Neural cell (in vitro differentiated cells): Measurements from ENCODE around the gene CRMP1. TPM values are rescaled to one million over a fixed set of nuclear protein-coding genes. Genes with fewer than 3 reads are reported as not detected.

Experiments used
- H2AFZ ChIP-seq: fragments of 200-600, 300-800 bp; sonication (generic), shearing (Covaris generic); 2 replicates; pipeline ENCODE4 v1.6.0; 2014; ENCODE audit warnings: low read depth, mild to moderate bottlenecking, antibody characterized with exemption, low read length, moderate library complexity
- H3F3A ChIP-seq: fragments of 200-600 bp; shearing (Covaris generic); 2 replicates; pipeline ENCODE4 v1.6.1; 2016; ENCODE audit warnings: mild to moderate bottlenecking, moderate library complexity, mixed read lengths, antibody characterized with exemption, low read length; ENCODE audit not compliant: insufficient read depth, poor library complexity, severe bottlenecking
- H3K27ac ChIP-seq: fragments of 200-600, 300-800 bp; sonication (generic), shearing (Covaris generic); 2 replicates; pipeline ENCODE4 v1.5.1; 2014; ENCODE audit warnings: mild to moderate bottlenecking, low read length, moderate library complexity
- H3K27me3 ChIP-seq: fragments of 300-800, 200-600 bp; sonication (generic), shearing (Covaris generic); 2 replicates; pipeline ENCODE4 v1.6.0; 2014; ENCODE audit warnings: mild to moderate bottlenecking, low read depth, low read length, moderate library complexity; ENCODE audit not compliant: insufficient read depth
- H3K36me3 ChIP-seq: fragments of 300-800, 200-600 bp; sonication (generic), shearing (Covaris generic); 2 replicates; pipeline ENCODE4 v1.5.1; 2014; ENCODE audit warnings: mild to moderate bottlenecking, antibody characterized with exemption, low read length, moderate library complexity; ENCODE audit not compliant: insufficient read depth
- H3K4me2 ChIP-seq: fragments of 300-800, 200-600 bp; sonication (generic), shearing (Covaris generic); 2 replicates; pipeline ENCODE4 v1.6.0; 2014; ENCODE audit warnings: mild to moderate bottlenecking, low read length
- H3K4me3 ChIP-seq: fragments of 300-800, 200-600 bp; sonication (generic), shearing (Covaris generic); 2 replicates; pipeline ENCODE4 v1.5.1; 2014; ENCODE audit warnings: mild to moderate bottlenecking, low read length, moderate library complexity
- H3K79me2 ChIP-seq: fragments of 200-600 bp; shearing (Covaris generic); replicated peaks from 2 replicates; pipeline ENCODE4 v1.6.0; 2014; ENCODE audit warnings: mild to moderate bottlenecking, low read length, moderate library complexity; ENCODE audit not compliant: insufficient read depth
- H3K9ac ChIP-seq: fragments of 300-800, 200-600 bp; sonication (generic), shearing (Covaris generic); 2 replicates; pipeline ENCODE4 v1.6.1; 2016; ENCODE audit warnings: mild to moderate bottlenecking, low read length, mixed read lengths
- H3K9me2 ChIP-seq: fragments of 200-600 bp; shearing (Covaris generic); 2 replicates; pipeline ENCODE4 v1.6.1; 2016; ENCODE audit warnings: mild to moderate bottlenecking, low read length, mixed read lengths; ENCODE audit not compliant: insufficient read depth
- H3K9me3 ChIP-seq: fragments of 200-600, 300-800 bp; sonication (generic), shearing (Covaris generic); 2 replicates; pipeline ENCODE4 v1.6.1; 2016; ENCODE audit warnings: mild to moderate bottlenecking, mixed run types, low read length, moderate library complexity, mixed read lengths
- H4K20me1 ChIP-seq: fragments of 200-600 bp; shearing (Covaris generic); 2 replicates; pipeline ENCODE4 v1.6.1; 2016; ENCODE audit warnings: mild to moderate bottlenecking, mixed run types; ENCODE audit not compliant: insufficient read depth
- EP300 ChIP-seq: fragments of 450-650 bp; conservative IDR thresholded peaks from 2 replicates; pipeline ENCODE4 v1.6.1; 2014; ENCODE audit warnings: antibody characterized with exemption, mild to moderate bottlenecking, moderate library complexity; ENCODE audit not compliant: poor library complexity, severe bottlenecking
- EZH2 ChIP-seq: fragments of 200-600, 300-800 bp; shearing (Covaris generic), sonication (generic); IDR thresholded peaks from 2 replicates; pipeline ENCODE4 v1.6.1; 2014; ENCODE audit warnings: antibody characterized with exemption, low read length, borderline replicate concordance, mild to moderate bottlenecking; ENCODE audit not compliant: insufficient read depth, poor library complexity, severe bottlenecking
- MXI1 ChIP-seq: fragments of 450-650 bp; conservative IDR thresholded peaks from 2 replicates; pipeline ENCODE4 v1.6.1; 2014; ENCODE audit warnings: antibody characterized with exemption, mild to moderate bottlenecking; ENCODE audit not compliant: poor library complexity, severe bottlenecking
- POLR2AphosphoS5 ChIP-seq: IDR thresholded peaks from 2 replicates; pipeline ENCODE4 v1.6.1; 2012
- RAD21 ChIP-seq: fragments of 450-650 bp; conservative IDR thresholded peaks from 2 replicates; pipeline ENCODE4 v1.6.1; 2014; ENCODE audit warnings: antibody characterized with exemption, mild to moderate bottlenecking, moderate library complexity
- REST ChIP-seq: IDR thresholded peaks from 2 replicates; pipeline ENCODE4 v1.6.1; 2012; ENCODE audit warnings: borderline replicate concordance
- SMC3 ChIP-seq: fragments of 450-650 bp; conservative IDR thresholded peaks from 2 replicates; pipeline ENCODE4 v1.6.1; 2014; ENCODE audit warnings: antibody characterized with exemption, mild to moderate bottlenecking, moderate library complexity; ENCODE audit not compliant: poor library complexity
- TAF1 ChIP-seq: IDR thresholded peaks from 2 replicates; pipeline ENCODE4 v1.6.1; 2012; ENCODE audit warnings: low read depth
- polyA plus RNA-seq: library from polyadenylated mRNA; depleted of rRNA; stranded (reverse); fragments of >200 nt; gene quantifications from 2 replicates; pipeline ENCODE4 v1.2.3, GENCODE V29; 2014
- TF ChIP-seq, protein P1 (sequence below): fragments of 450-650 bp; IDR thresholded peaks from 2 replicates; pipeline ENCODE4 v1.5.1; 2014; ENCODE audit warnings: antibody characterized with exemption, mild to moderate bottlenecking, moderate library complexity; ENCODE audit not compliant: poor library complexity, severe bottlenecking

Gene CRMP1
- polyA plus RNA-seq, 1 donor from 2014 or later, result 642 TPM

GRCh38 chr4:5843573-5844530 is 49.0 kb downstream of the CRMP1 start:
- peaks cover 4% of the 10 kb centered on the region for H4K20me1 ChIP-seq
- H3K36me3 ChIP-seq, result peaks cover 18% of the 10 kb centered on the region
- H3K9ac ChIP-seq, result no peak overlapping the region
- H3K4me2 ChIP-seq, result no peak overlapping the region
- peaks cover 1% of the 10 kb centered on the region for H3K79me2 ChIP-seq
- no peak overlapping the region for H2AFZ ChIP-seq
- H3F3A ChIP-seq, result no peaks in the 10 kb centered on the region
- TF ChIP-seq EZH2 (no peak), POLR2AphosphoS5 (no peak), RAD21 (no peak), REST (no peak), SMC3 (no peak), MXI1 (no peak), TAF1 (no peak), EP300 (no peak)
- TF ChIP-seq, protein P1, sequence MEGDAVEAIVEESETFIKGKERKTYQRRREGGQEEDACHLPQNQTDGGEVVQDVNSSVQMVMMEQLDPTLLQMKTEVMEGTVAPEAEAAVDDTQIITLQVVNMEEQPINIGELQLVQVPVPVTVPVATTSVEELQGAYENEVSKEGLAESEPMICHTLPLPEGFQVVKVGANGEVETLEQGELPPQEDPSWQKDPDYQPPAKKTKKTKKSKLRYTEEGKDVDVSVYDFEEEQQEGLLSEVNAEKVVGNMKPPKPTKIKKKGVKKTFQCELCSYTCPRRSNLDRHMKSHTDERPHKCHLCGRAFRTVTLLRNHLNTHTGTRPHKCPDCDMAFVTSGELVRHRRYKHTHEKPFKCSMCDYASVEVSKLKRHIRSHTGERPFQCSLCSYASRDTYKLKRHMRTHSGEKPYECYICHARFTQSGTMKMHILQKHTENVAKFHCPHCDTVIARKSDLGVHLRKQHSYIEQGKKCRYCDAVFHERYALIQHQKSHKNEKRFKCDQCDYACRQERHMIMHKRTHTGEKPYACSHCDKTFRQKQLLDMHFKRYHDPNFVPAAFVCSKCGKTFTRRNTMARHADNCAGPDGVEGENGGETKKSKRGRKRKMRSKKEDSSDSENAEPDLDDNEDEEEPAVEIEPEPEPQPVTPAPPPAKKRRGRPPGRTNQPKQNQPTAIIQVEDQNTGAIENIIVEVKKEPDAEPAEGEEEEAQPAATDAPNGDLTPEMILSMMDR, result no peak
- no peak overlapping the region for H3K4me3 ChIP-seq
- H3K9me2 ChIP-seq, result no peaks in the 10 kb centered on the region
- H3K27ac ChIP-seq, result no peak overlapping the region
- H3K27me3 ChIP-seq, result no peaks in the 10 kb centered on the region
- H3K9me3 ChIP-seq, result no peaks in the 10 kb centered on the region

GRCh38 chr4:5842456-5842855 is 50.4 kb downstream of the CRMP1 start:
- no peak overlapping the region for H3K9ac ChIP-seq
- no peaks in the 10 kb centered on the region for H3F3A ChIP-seq
- peaks cover 13% of the 10 kb centered on the region for H3K36me3 ChIP-seq
- H3K27ac ChIP-seq, result no peak overlapping the region
- H3K9me3 ChIP-seq, result no peaks in the 10 kb centered on the region
- no peaks in the 10 kb centered on the region for H3K27me3 ChIP-seq
- no peak overlapping the region for H3K4me2 ChIP-seq
- no peaks in the 10 kb centered on the region for H3K79me2 ChIP-seq
- H4K20me1 ChIP-seq, result peaks cover 4% of the 10 kb centered on the region
- no peak for TF ChIP-seq SMC3
- TF ChIP-seq REST, result no peak
- TF ChIP-seq, protein P1, result no peak
- no peak overlapping the region for H3K4me3 ChIP-seq
- H3K9me2 ChIP-seq, result no peaks in the 10 kb centered on the region
- no peak overlapping the region for H2AFZ ChIP-seq
